ENCODE data around the gene PHETA1.
"Not testable (repeated sequence)": the region's sequence is repeated elsewhere in the genome, so short reads cannot be mapped to it uniquely, and the experiment has no call there.

The PHETA1 gene

GRCh38 chr12:111405149-111405858, 36.4 kb upstream of the PHETA1 start:
- peak; percentile 97 for DNase-seq

GRCh38 chr12:111404362-111405148, 35.7 kb upstream of the PHETA1 start:
- no peak for DNase-seq

GRCh38 chr12:111402490-111402824, 33.6 kb upstream of the PHETA1 start:
- not testable (repeated sequence) for DNase-seq

GRCh38 chr12:111401167-111401605, 32.3 kb upstream of the PHETA1 start:
- no peak for DNase-seq

DNA sequence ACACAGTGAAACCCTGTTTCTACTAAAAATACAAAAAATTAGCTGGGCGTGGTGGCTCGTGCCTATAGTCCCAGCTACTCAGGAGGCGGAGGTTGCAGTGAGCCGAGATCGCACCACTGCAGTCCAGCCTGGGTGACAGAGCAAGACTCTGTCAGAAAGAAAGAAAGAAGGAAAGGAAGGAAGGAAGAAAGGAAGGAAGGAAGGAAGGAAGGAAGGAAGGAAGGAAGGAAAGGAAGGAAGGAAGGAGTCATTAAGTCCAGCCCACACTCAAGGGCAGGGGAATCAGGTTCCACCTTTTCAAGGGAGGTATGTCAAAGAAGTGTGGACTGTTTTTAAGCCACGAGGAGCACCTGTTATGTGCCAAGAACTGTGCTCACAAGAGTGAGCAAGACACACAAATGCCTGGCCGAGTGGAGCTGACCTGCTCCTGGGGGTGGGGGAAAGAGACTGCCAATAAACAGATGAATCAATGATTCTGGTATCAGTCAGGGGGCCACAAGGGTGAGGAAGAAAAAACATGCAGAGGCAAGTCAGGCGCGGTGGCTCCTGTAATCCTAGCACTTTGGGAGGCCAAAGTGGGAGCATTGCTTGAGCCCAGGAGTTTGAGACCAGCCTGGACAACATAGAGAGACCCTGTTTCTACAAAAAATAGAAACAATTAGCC, 31.0 kb upstream of the PHETA1 start:
- not testable (repeated sequence) for DNase-seq

DNA sequence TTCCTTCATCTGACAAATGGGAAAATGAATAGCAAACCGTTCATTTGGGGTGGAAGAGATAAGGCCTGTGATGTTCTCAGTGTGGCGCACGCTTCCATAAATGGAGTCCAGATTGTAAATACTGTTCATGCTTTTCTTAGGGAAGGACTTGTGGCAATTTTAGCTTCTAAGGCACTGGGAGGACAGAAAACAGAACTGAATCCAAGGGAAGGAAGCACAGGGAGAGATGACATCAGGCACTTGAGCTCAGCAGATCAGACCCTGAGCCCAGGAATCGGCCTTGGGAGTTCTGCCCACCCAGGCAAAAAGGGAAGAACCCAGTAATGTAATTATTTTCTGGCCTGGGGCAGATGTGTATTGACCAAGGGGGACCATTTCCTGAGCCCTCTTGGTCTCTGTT, 29.6 kb upstream of the PHETA1 start:
- DNase-seq, result peak; percentile 81

DNA sequence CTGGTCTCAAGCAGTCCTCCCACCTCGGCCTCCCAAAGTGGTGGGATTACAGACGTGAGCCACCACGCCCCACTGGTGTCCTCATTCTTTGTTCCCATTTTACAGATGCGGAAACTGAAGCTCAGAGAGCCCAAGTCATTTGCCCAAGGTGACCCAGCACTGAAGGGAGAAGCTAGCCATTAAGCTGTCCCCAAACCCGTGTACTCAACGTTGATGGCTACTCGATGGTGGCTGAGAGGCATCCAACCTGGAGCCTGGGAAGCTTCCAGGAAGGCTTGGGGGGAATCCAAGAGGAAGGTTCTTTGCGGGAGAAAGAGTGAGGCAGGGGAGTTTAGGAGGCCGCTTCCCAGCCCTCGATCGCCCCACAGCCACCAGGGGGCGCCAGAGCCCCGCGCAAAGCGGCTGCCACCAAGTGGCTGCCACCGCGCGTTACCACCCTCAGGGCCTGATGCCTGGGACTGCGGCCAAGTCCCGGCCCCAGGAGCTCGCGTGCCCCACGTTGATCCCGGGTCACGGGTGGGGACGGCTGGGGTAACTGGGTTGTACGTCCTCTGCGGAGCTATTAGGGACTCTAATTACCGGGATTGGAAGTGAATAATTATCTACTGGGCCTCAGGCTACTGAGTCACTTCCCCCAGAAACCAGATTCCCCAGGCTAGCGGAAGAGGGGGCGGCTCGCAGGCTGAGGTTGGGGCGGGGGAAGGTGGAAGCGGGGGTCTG, 28.0 kb upstream of the PHETA1 start:
- DNase-seq, result peak; percentile 76

DNA sequence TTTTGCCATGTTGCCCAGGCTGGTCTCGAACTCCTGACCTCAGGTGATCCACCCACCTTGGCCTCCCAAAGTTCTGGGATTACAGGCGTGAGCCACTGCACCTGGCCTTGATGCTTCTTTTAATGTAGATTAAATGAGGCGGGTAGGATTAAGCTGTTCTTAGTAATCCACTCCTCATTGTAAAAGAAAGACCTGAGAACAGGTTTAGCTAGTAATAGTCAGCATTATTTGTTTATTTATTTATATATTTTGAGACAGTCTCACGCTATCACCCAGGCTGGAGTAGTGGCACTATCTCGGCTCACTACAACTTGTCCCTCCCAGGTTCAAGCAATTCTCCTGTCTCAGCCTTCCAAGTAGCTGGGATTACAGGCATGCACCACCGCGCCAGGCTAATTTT, 27.4 kb upstream of the PHETA1 start:
- not testable (repeated sequence) for DNase-seq

GRCh38 chr12:111395336-111396187, 26.7 kb upstream of the PHETA1 start:
- DNase-seq, result no peak

DNA sequence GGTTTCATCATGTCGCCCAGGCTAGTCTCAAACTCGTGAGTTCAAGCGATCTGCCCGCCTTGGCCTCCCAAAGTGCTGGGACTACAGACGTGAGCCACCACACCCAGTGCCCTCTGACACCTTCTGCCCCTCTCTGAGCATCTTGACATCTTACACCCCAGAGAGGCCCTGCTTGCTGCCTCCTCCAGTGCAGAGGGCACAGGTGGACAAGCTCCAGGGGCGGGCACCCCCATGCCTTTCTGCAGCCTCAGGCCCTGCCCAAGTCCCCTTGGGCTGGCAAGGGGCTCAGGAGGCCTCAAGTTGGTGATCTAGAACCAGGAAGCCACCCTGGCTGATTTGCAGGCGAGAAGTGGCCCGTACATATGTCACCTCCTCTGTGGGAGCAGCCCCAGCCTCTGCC, 25.6 kb upstream of the PHETA1 start:
- no peak for DNase-seq

GRCh38 chr12:111393700-111394300, 24.9 kb upstream of the PHETA1 start:
- DNase-seq, result peak; percentile 94

- DNase-seq, result peak; percentile 9
Observed at GRCh38 chr12:111390910-111391309, 22.0 kb upstream of the PHETA1 start.

GRCh38 chr12:111389635-111390034, 20.7 kb upstream of the PHETA1 start:
- peak; percentile 64 for DNase-seq

- DNase-seq, result peak; percentile 53
Observed at GRCh38 chr12:111387747-111388323, 18.9 kb upstream of the PHETA1 start.

DNA sequence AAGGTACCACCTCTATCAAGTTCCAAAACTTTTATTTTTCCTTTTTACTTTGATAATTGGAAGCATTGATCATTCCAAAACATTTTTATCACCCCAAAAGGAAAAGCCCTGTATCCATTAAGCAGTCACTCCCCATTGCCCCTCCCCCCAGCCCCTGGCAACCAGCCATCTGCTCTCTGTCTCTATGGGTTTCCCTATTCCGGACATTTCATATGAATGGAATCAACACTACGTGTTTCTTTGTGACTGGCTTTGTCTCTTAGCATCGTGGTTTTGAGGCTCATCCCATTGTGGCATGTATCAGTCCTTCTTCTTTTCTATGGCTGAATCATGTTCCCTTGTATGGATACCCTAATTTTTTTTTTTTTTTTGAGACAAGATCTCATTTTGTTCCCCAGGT, 18.0 kb upstream of the PHETA1 start:
- DNase-seq, result peak; percentile 35

GRCh38 chr12:111384596-111384995, 15.7 kb upstream of the PHETA1 start:
- no peak for DNase-seq

- no peak for DNase-seq
Observed at GRCh38 chr12:111379942-111380554, 11.2 kb upstream of the PHETA1 start.

DNA sequence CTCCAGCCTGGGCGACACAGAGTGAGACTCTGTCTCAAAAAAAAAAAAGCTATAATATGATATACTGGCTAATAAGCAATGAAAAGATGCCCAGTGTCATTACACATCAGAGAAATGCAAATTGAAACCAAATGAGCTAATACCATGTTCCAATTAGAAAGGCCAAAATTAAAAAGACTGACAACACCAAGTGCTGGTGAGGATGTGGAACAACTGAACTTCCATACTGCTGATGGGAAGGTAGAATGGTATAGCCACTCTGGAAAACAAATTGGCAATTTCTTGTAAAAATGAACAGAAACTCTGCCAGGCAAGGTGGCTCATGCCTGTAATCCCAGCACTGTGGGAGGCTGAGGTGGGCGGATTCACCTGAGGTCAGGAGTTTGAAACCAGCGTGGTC, 8.5 kb upstream of the PHETA1 start:
- no peak for DNase-seq

- not testable (repeated sequence) for DNase-seq
Observed at GRCh38 chr12:111373231-111373630, 4.3 kb upstream of the PHETA1 start.

DNA sequence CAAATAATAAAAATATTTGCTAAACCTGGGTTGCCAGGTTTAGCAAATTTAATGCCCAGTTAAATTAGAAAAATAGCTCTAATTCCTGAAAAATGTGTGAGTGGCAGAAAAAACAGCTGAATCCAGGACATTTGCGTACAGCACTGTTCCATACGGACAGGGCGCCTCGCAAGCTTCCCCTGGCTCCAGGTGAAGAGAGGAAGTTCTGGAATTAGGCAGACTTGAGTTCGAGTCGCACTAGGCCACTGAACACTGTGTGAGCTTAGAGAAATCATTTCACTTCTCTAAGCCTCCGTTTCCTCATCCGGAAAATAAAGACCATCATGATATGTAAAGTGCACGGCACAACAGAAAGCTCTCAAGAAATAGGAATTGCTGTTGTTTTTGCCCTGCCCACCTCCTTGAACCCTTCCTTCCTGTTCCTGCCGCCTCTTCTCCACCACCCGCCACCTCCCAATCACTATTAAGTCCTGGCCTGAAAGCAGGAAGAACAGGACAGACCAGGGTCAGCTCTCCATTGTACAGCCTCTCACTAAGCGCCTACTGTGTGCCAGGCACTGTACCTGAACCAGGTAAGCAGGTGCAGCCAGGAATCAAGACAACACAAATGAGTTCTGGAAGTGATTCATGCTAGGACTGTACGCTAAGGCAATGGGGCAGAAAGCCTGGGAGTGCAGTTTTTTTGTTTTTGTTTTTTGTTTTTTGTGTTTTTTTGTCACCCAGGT, 763 bp upstream of the PHETA1 start:
- no peak for DNase-seq
